GM21528 (cell line): ENCODE data around the gene CCDC187.

Experiments
- ATAC-seq: cut with Tn5 transposase; IDR thresholded peaks from one replicate; pipeline ENCODE4 v1.9.1; 2021; ENCODE audit warnings: mild to moderate bottlenecking, moderate library complexity; ENCODE audit not compliant: unreplicated experiment, low FRiP score

CCDC187 gene

DNA sequence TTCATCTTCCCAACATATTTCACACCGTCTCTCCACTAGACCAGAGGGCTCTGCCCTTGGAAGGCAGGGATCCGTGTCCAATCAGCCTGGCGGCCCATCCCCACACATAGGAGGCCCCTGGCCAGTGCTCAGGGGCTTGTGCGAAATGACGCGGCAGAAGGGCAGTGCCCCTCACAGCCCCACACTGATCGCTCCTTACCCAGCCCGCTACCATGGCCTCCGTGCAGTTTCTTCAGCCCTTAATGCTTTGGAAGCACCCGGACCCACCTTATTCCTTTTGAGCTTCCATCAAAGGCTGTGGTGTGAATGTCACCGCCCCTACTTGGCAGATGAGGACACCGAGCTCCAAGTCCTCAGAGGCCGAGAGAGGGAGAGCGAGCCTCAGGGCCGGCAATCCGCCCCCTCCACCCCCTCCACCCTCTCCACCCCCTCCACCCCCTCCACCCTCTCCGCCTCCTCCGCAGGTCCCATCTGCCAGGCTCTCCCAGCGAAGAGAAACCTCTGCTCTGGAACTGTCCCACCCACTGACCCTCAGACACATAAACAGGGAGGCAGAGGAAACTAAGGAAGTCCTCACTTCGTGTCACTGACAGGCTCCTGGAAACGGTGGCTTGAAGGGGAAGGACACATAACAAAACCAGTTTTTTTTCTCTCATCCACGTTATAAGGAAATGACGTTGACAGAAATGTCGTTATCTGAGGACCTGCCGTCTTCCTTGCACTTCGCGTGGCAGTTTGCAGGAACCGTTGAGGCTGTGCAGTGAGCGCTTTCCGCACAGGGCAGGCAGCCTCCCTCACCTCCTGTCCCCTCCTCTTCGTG, 72.2 kb downstream of the CCDC187 start:
- ATAC-seq: no peak

DNA sequence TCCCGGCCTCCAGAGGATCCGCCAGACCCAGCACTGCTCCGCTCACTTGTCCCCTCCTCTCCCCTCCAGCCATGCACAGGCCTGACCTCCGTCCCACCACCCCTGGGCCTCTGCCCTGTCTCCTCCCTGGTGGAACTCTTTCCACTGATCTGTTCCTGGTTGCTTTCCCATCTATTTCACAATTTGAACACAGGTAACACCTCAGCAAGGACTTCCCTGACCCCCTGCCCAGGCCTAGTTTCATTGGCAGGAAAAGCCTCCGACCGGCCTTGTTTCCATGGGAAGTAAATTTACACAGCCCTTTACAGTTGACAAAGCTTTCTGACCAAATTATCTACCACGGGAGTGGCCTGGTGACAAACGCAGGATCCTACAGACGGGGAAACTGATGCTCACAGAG, 73.1 kb downstream of the CCDC187 start:
- ATAC-seq: no peak

DNA sequence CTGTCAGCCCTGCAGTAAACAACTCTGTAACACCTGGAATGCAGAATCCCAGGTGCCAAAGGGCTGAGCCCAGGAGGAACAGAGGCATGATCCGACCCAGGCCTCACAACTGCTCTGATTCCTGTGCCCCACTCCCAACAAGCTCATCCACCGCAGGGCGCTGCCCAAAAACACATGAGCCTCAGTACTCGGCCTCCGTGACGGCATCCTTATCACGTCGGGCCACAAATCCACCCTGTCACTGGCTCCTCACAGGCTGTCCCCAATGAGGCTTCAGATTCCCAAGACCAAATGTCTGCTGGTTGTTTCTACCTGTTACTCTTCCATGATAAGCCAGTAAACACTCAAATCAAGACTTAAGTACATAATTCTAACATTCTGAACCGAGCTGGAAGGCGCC, 73.5 kb downstream of the CCDC187 start:
- no peak for ATAC-seq

DNA sequence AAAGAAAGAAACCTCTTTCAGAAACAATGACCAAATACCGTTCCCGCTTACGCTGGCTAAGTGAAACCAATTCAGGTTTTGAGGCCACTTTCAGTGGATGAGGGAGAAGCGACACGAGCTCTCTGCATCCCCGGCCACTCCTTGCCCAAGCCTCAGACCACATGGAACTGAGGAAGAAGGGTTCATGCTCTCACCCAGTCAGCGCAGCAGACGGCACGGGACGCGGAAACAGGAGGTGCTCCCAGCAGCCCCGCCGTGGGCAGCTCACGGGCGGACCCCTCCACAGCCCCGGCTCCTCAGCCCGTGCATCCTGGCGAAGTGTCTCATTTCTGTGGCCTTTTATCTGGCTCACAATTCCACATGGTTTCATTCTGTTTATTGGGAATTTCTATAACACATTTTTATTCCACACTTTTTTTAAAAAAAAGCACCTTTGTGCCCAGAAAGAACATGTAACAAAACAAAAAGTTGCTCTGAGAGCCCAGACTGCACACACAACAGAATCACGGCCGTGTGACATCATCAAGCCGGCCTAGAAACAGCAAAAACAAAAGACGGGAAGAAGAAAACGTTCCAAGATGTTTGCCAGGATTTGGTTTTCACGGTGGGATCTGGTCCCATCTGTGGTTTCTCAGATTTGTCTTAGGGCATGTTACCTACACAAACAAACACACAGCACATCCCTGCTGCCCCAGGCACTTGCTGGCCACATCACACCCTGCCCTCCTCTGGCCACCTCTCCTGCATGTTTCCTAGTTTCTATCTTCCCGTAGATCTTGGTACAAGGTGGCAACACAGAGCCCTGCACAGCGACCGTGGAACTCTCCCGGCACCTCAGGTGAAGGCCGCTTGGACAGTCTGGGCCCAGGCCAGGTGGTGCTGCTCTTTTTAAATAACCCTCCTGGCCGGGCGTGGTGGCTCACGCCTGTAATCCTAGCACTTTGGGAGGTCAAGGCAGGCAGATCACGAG, 74.5 kb downstream of the CCDC187 start:
- no peak for ATAC-seq

DNA sequence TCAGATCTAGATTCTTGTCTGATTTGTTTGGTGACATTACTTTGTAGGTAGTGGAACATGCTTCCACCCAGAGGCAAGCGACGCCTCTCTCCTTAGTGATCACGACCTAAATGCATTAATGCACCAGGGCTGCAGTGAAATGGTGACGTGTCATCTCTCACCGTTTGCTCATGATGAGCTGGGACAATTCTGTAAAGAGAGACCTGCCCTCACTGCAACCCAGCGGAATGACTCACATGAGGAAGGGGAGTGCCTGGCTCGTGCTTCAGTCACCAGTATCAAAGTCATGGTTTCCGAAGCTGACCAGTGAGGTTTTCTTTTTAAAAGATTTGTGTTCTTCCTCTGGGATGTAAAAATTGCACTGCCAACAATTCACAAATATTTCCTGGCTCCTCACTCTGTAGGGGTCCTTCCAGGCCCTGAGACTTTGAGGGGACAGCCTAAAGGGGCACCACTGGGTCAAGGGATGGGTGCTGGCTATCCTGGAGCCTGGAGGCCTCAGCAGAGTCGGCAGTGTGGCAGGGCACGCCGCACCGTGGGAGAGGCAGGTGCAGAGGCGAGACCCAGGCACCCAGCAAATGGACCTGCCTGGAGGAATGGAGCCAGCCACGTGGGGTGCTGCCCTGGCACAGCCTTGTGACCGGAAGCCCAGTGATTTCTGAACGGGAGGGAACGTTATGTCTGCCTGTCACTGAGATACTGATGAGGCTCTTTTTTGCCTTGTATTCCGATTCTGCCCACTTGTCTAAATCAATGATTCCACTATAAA, 75.6 kb downstream of the CCDC187 start:
- no peak for ATAC-seq

DNA sequence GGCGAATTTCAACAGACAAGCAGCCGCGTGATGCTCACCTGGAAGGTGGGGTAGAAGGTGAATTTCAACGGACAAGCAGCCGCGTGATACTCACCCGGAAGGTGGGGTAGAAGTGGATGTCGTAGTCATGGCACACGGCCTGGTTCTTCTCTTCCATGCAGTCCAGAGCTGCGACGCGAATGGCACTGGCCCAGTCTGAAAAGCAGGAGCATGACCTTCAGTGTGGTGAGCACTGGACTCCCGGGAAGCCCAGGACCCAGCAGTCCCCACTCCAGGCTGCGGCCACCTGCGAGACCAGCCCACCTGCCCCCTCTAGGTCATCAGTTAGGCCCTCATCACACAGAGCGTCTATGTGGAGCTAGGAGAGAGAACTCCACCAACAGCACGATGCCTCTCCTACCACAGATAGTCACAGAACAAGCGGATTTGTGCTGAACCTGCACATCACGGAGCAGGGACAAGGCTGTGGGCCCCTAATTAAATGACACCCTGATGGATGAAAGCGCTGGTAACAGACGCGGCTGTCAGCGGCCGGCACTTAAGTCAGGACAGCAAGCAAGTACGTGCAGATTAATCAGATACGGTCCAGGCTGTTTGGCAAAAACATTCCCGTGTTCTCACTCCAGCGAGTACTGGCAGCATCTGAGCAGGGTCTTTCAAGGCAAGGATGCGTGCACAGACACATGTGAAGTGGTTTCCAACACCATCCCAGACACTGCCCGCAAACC, 77.0 kb downstream of the CCDC187 start:
- no peak for ATAC-seq

DNA sequence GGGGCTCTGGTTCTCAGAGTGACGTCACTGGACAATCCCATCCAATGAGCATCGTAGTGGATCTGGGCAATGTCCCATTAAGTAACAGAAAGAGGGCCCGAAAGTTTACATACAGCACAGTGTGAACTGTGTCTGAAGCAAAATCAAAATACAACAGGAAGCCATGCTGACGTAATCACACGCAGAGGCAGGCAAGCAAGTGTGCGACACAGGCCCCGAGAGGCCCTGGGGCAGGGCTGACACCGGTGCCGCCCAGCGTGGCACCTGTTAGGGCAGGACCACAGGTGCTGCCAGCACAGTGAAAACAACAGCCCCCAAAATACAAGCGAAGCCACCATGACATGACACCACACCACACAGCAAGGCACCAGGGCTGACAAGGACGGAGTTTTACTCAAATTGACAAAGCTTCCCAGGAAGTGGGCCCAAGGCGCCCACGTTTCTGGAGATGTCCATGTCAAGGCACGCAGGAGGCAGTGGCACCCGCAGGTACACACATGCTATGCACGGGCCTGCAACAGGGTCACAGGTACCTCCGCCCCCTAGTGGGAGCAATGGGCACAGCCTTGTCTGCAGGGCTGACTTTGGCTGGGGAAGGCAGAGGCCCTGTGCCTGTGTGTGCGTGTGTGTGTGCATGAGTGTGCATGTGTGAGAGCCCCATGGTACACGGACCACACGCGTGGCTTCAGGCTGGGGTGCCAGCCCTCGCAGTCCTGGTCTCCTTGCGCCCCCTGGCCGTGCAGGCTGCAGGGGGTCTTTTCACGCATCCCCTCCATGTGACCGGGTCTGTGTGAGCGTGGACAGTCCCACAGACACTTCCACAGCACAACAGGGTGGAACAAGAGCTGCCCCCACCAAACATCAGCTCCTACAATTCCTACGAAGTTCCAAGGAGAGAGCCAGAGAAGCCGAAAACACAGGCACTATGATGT, 77.9 kb downstream of the CCDC187 start:
- ATAC-seq: peak; percentile 53

DNA sequence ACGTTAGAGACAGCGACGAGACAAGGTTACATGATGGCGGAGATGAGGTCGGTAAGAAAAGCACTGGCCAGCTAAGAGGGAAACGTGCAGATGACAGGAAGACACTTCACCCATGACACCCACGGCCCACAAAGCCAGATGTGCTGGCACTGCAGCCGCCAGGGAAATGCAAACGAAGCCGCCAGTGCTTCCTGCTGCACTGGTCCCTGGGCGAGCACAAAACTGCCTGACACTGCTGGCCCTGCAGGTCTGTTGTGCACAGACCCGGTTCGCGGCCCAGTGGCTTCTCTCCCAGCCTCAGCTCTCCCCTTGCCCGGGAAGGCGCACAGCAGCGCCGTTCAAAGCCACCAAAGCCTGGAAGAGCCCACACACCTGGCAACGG, 78.5 kb downstream of the CCDC187 start:
- ATAC-seq: peak; percentile 52

DNA sequence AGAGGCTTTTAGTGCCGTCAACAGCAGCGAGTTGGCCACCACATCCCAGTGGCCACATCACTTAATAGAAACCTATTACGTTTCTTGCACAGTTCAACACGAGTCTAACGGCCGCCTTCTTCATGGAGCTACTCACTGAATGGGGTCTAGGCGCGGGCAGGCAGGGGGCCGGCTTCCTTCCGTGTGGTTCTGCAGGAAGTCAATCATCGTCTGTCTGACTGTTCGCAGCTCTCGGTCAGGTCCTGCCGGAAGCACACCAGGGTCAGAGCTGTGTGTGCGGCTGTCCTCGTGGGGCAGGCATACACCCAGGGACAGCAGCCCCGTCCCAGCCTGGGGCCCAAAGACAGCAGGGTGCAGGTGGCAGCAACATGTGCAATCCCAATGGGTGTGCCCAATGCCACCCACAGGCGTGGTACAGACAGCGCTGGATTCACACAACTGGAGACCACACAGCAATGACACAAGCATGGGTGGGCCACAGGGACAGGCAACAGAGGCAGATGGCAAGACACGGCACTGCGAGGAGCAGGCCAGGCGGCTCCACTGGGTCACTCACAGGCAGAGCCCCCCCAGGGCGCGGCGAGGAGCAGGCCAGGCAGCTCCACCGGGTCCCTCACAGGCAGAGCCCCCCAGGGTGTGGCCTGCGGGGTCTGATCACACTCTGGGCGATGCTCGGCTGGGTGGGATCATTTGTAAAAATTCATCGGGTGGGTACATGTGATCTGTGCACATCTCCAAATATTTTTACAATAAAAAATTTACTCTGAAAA, 79.8 kb downstream of the CCDC187 start:
- ATAC-seq: no peak

DNA sequence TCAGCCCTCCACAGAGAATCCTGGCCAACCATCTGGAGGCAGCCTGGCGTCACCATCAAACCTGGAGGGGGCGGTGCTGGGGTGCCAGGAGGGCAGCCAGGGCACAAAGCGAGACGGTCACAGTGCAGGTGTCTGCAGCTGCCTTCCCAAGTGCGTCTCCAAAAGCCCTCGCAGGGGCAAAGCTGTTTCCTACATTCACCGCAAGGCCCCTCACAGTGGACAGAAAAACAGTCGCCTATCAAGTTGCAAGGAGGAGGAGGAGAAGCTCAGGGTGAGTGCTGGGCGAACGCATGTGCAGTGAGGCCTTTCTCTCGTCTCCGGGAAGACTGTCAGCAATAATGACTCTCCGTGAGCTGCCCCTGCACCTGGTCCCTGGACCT, 81.0 kb downstream of the CCDC187 start:
- ATAC-seq: no peak

DNA sequence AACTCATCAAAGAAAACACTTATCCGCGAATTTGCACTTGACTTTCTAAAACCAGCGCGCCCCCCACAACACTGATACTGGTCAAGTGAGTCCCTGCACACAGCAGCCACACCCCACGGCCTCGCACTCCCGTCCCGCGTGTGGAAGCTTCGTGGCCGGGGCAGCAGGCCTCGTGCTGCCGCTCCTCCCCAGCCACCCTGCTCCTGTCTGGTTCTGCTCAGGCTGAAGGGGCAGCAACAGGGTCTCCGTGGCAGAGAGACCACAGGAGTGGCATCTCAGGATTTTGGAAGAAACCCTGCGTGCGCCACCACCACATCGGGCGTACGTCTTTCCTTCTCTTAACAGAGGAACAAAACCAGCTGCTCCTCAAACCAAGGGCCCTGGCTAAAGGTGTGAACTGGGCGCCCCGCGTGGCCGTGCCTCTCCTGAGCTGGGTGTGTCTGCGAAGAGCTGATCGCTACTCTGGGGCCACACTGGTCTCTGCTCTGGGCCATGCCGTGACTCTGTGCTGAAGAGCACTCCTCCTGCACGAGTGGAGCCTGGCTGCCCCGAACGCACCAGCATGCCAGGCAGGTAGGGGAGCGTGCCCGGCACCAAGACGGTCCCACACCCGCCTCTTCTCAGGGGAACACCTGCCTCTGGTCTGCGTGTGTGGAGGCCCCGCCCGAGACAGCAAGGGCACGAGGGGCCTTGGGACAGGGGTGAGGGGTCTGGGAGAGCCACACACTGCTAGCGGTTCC, 81.6 kb downstream of the CCDC187 start:
- no peak for ATAC-seq

DNA sequence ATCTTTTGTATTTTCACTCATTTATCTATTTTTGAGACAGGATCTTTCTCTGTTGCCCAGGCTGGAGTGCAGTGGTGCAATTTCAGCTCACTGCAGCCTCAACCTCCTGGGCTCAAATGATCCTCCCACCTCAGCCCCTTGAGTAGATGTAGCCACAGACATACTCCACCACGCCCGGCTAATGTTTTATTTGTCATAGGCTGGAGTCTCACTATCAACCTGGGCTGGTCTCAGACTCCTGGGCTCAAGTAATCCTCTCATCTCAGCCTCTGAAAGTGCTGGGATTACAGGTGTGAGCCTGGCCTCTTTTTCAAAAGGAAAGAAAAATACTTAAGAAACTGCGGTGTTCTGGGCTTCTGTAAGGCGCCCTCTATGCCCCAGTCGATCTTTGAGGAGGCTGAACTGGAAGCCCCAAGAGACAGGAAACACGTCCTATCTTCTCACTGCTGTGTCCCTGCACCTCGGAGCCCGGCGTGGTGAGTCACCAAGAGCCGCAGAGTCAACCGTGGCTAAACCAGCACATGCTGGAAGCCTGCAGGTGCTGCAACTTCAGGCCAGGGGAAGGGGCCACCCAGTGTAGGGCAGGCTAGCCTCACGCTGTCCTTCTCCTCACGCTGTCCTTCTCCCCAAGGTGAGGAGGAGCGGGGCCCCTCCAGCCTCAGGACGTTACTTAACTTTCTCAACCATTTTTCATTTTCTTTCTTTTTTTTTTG, 83.7 kb downstream of the CCDC187 start:
- ATAC-seq: no peak

DNA sequence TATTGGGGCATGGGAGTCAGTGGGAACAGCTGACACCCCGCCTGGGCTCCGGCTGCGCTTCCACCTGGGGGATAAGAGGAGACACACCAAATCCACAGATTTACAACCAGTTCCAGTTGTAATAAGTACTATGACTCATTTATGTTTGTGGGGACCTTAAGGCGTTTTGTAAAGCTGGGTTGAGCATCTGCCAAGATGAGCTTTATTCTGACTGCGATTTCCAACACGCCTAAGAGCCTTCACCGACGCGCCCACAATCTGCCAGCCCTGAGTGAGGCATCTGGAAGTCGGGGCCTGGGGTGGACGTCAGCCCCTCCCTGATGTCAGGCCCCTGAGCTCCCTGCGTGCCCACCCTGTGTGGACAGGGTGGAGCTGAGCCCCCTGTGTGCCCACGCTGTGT, 84.6 kb downstream of the CCDC187 start:
- no peak for ATAC-seq

DNA sequence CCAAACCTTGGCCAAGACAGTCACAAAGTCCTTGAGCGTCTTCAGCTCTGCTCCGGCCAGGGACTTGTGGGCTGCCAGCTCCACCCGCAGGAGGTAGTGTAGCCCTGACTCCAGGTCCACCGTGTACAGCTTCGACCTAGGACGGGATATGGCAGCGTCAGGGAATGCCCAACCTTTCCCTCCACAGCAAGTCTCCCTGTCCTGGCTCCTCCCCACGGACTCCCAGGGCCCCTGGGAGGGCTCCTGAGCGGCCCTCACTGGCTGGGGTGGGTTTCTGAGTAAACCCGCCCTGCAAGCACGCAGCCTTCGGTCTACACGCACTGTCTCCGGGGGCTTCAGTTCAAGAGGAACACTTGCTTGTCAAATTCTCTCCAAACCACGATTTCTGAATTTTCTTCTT, 85.2 kb downstream of the CCDC187 start:
- no peak for ATAC-seq

DNA sequence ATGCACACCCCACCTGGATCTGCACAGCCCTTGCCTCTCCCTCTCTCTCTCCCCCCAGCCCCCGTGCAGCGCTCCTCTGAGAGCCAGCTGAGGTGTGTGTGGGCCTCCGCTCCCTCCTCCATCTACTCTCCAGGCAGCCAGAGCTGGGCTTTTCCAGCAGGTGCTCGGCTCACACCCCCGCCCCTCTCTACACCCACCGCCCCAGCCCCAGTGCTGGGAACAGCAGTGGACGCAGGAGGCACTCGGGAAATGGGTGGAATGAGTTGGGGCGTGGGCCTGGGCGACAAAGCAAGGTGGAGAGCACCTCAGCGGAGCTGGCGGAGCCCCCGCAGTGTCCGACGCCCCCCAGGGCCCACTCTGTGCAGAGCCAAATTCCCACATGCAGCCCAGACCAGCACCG, 85.6 kb downstream of the CCDC187 start:
- no peak for ATAC-seq

DNA sequence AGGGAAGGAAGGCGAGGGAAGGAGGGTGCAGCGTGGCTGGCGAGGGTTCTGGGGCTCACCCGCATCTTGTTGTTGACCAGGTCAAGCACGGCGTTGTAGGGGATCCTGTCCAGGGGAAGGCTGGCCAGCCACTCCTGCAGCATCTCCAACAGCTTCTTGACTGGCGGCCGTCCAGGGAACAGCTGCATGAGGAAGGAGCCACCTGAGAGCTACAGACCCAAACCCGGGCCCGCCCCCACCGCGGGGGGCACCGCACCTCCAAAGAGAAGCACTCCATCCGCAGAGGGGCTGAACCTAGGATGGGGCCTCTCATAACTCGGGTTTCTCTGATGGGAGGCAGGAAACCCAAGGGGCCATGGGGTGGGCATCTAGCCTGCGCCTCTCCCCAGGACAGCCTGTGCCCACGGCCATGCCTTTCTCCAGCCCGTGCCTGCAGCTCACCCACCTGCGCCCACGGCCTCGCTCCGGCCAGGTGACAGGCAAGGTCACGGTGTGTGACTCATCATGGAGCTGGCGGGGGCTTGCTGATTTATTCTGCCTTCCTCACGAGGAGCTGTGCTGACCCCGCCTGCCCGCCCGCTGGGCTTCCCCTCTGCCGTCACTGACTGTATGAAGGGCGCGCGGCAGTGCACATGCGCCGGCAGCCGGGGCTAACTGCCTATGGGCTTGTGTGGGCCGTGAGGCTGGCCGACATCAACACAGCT, 87.2 kb downstream of the CCDC187 start:
- no peak for ATAC-seq

DNA sequence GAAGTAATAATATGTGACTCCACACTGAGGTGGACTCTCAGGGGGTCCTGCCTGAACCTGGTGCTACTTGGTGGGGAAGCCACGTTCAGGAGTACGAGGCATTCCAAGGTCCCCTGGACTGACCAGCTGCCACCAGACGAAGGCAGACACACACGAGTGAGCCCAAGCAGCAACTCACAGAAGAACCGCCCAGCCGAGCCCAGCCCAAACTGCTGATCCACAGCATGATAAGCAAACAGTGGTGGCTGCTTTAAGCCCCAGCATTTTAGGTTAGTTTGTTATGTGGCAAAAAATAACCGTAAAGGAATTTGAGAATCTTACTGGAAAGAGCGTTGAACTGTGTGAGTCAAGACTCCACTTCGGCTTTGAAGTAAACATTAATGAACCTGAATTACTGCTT, 90.2 kb downstream of the CCDC187 start:
- ATAC-seq: no peak
